Measurements from ENCODE around the gene RBM28. TPM values are rescaled to one million over a fixed set of nuclear protein-coding genes. Genes with fewer than 3 reads are reported as not detected.

RBM28 gene
- total RNA-seq, 1 donor from 2014 or later, result 54.4 TPM

GRCh38 chr7:128265156-128265905 lies 78.4 kb downstream of the RBM28 start:
- intact Hi-C loops (cut with micrococcal nuclease), result no loop called here
- ChIA-PET POLR2A (no interaction called here), CTCF (no interaction called here)
- no peaks in the 10 kb centered on the region for H3K9me3 Mint-ChIP-seq
- no peaks in the 10 kb centered on the region for H3K36me3 Mint-ChIP-seq (ENCODE audit: low read depth)
- DNase-seq (no peak), ATAC-seq (ENCODE audit: low read depth) (no peak)
- no peak for TF ChIP-seq CTCF (IDR thresholded peaks at IDR 0.05)
- H3K27me3 Mint-ChIP-seq, result peaks cover 39% of the 10 kb centered on the region
- H3K27ac Mint-ChIP-seq, result no peak overlapping the region
- H3K4me1 Mint-ChIP-seq, result no peaks in the 10 kb centered on the region
- H3K4me3 Mint-ChIP-seq, result no peak overlapping the region

GRCh38 chr7:128264477-128264876 lies 79.2 kb downstream of the RBM28 start:
- DNase-seq (no peak), ATAC-seq (ENCODE audit: low read depth) (no peak)
- Mint-ChIP-seq H3K27me3 (peaks cover 39% of the 10 kb centered on the region), H3K9me3 (no peaks in the 10 kb centered on the region), H3K36me3 (ENCODE audit: low read depth) (no peaks in the 10 kb centered on the region), H3K27ac (no peak overlapping the region), H3K4me1 (no peaks in the 10 kb centered on the region), H3K4me3 (no peak overlapping the region)
- no peak for TF ChIP-seq CTCF (IDR thresholded peaks at IDR 0.05)
- intact Hi-C loops (cut with micrococcal nuclease), result no loop called here
- ChIA-PET CTCF (no interaction called here), POLR2A (no interaction called here)

- Mint-ChIP-seq H3K4me1 (no peaks in the 10 kb centered on the region), H3K9me3 (no peaks in the 10 kb centered on the region), H3K36me3 (ENCODE audit: low read depth) (no peaks in the 10 kb centered on the region), H3K4me3 (no peak overlapping the region), H3K27me3 (peaks cover 32% of the 10 kb centered on the region), H3K27ac (no peak overlapping the region)
- ATAC-seq (ENCODE audit: low read depth), result no peak
- intact Hi-C loops (cut with micrococcal nuclease), result no loop called here
- no peak for DNase-seq
- ChIA-PET CTCF (no interaction called here), POLR2A (no interaction called here)
- TF ChIP-seq CTCF (IDR thresholded peaks at IDR 0.05), result no peak
These were observed 80.3 kb downstream of the RBM28 start for GRCh38 chr7:128263420-128263819.

GRCh38 chr7:128262273-128263028 lies 81.3 kb downstream of the RBM28 start:
- H3K27ac Mint-ChIP-seq, result no peak overlapping the region
- intact Hi-C loops (cut with micrococcal nuclease), result no loop called here

More at GRCh38 chr7:128262273-128263028, 81.3 kb downstream of the RBM28 start:
- Mint-ChIP-seq H3K4me1 (no peaks in the 10 kb centered on the region), H3K27me3 (peaks cover 27% of the 10 kb centered on the region), H3K4me3 (no peak overlapping the region), H3K36me3 (ENCODE audit: low read depth) (no peaks in the 10 kb centered on the region), H3K9me3 (no peaks in the 10 kb centered on the region)
- POLR2A ChIA-PET, result no interaction called here
- CTCF ChIA-PET, result no interaction called here
- DNase-seq, result no peak
- TF ChIP-seq CTCF (IDR thresholded peaks at IDR 0.05), result no peak
- no peak for ATAC-seq (ENCODE audit: low read depth)
